ENCODE results near the gene COX6B1.
"Not testable (repeated sequence)": the region's sequence is repeated elsewhere in the genome, so short reads cannot be mapped to it uniquely, and the experiment has no call there.

The COX6B1 gene

GRCh38 chr19:35689836-35690235 is 41.7 kb downstream of the COX6B1 start:
- TF ChIP-seq SUZ12 (IDR thresholded peaks at IDR 0.05; ENCODE audit: extremely low read depth, insufficient read depth, insufficient read length), result no peak
- TF ChIP-seq ZNF274 (IDR thresholded peaks at IDR 0.05; ENCODE audit: low read depth, low read length), result no peak
- TF ChIP-seq YY1 (IDR thresholded peaks at IDR 0.05; ENCODE audit: insufficient read depth, insufficient read length), result no peak
- Histone ChIP-seq H3K36me3 (ENCODE audit: insufficient read depth, insufficient read length, low read length) (no peaks in the 10 kb centered on the region), H3K9me3 (ENCODE audit: insufficient read depth, low read length) (no peaks in the 10 kb centered on the region), H3K27me3 (ENCODE audit: insufficient read depth, insufficient read length) (no peaks in the 10 kb centered on the region), H3K9ac (ENCODE audit: insufficient read length, low read depth) (no peak overlapping the region), H3K4me1 (ENCODE audit: insufficient read depth, insufficient read length) (no peaks in the 10 kb centered on the region), H3K4me3 (ENCODE audit: insufficient read length, low read depth) (no peak overlapping the region)
- DNase-seq (ENCODE audit: low read depth, low spot score), result no peak

- H3K9ac ChIP-seq (ENCODE audit: insufficient read length, low read depth); DNase-seq (ENCODE audit: low read depth, low spot score); H3K36me3 ChIP-seq (ENCODE audit: insufficient read depth, insufficient read length, low read length); H3K4me1 ChIP-seq (ENCODE audit: insufficient read depth, insufficient read length); H3K4me3 ChIP-seq (ENCODE audit: insufficient read length, low read depth); H3K27me3 ChIP-seq (ENCODE audit: insufficient read depth, insufficient read length); H3K9me3 ChIP-seq (ENCODE audit: insufficient read depth, low read length): not testable (repeated sequence)
These were observed 43.0 kb downstream of the COX6B1 start for GRCh38 chr19:35691106-35691505.

- no peak overlapping the region for H3K9ac ChIP-seq (ENCODE audit: insufficient read length, low read depth)
- H3K4me1 ChIP-seq (ENCODE audit: insufficient read depth, insufficient read length), result no peaks in the 10 kb centered on the region
- H3K27me3 ChIP-seq (ENCODE audit: insufficient read depth, insufficient read length), result no peaks in the 10 kb centered on the region
- H3K36me3 ChIP-seq (ENCODE audit: insufficient read depth, insufficient read length, low read length), result no peaks in the 10 kb centered on the region
- TF ChIP-seq SUZ12 (IDR thresholded peaks at IDR 0.05; ENCODE audit: extremely low read depth, insufficient read depth, insufficient read length) (no peak), ZNF274 (IDR thresholded peaks at IDR 0.05; ENCODE audit: low read depth, low read length) (no peak), YY1 (IDR thresholded peaks at IDR 0.05; ENCODE audit: insufficient read depth, insufficient read length) (no peak)
- no peak overlapping the region for H3K4me3 ChIP-seq (ENCODE audit: insufficient read length, low read depth)
- no peak for DNase-seq (ENCODE audit: low read depth, low spot score)
- H3K9me3 ChIP-seq (ENCODE audit: insufficient read depth, low read length), result no peaks in the 10 kb centered on the region
These were observed 43.9 kb downstream of the COX6B1 start for GRCh38 chr19:35692010-35692409.

- TF ChIP-seq SUZ12 (IDR thresholded peaks at IDR 0.05; ENCODE audit: extremely low read depth, insufficient read depth, insufficient read length) (no peak), YY1 (IDR thresholded peaks at IDR 0.05; ENCODE audit: insufficient read depth, insufficient read length) (no peak), ZNF274 (IDR thresholded peaks at IDR 0.05; ENCODE audit: low read depth, low read length) (no peak)
- H3K36me3 ChIP-seq (ENCODE audit: insufficient read depth, insufficient read length, low read length), result no peaks in the 10 kb centered on the region
- no peaks in the 10 kb centered on the region for H3K4me1 ChIP-seq (ENCODE audit: insufficient read depth, insufficient read length)
- no peak overlapping the region for H3K4me3 ChIP-seq (ENCODE audit: insufficient read length, low read depth)
- H3K9ac ChIP-seq (ENCODE audit: insufficient read length, low read depth), result no peak overlapping the region
- no peaks in the 10 kb centered on the region for H3K9me3 ChIP-seq (ENCODE audit: insufficient read depth, low read length)
- H3K27me3 ChIP-seq (ENCODE audit: insufficient read depth, insufficient read length), result no peaks in the 10 kb centered on the region
- DNase-seq (ENCODE audit: low read depth, low spot score), result no peak
These were observed 45.3 kb downstream of the COX6B1 start for GRCh38 chr19:35693422-35693821.

GRCh38 chr19:35693835-35694599 is 45.9 kb downstream of the COX6B1 start:
- Histone ChIP-seq H3K4me1 (ENCODE audit: insufficient read depth, insufficient read length) (no peaks in the 10 kb centered on the region), H3K9ac (ENCODE audit: insufficient read length, low read depth) (no peak overlapping the region), H3K9me3 (ENCODE audit: insufficient read depth, low read length) (no peaks in the 10 kb centered on the region), H3K4me3 (ENCODE audit: insufficient read length, low read depth) (no peak overlapping the region), H3K36me3 (ENCODE audit: insufficient read depth, insufficient read length, low read length) (no peaks in the 10 kb centered on the region), H3K27me3 (ENCODE audit: insufficient read depth, insufficient read length) (no peaks in the 10 kb centered on the region)
- TF ChIP-seq YY1 (IDR thresholded peaks at IDR 0.05; ENCODE audit: insufficient read depth, insufficient read length) (no peak), SUZ12 (IDR thresholded peaks at IDR 0.05; ENCODE audit: extremely low read depth, insufficient read depth, insufficient read length) (no peak), ZNF274 (IDR thresholded peaks at IDR 0.05; ENCODE audit: low read depth, low read length) (no peak)
- peak; percentile 65 for DNase-seq (ENCODE audit: low read depth, low spot score)

GRCh38 chr19:35695895-35696422 is 47.8 kb downstream of the COX6B1 start:
- H3K9me3 ChIP-seq (ENCODE audit: insufficient read depth, low read length), result no peaks in the 10 kb centered on the region
- no peak overlapping the region for H3K4me3 ChIP-seq (ENCODE audit: insufficient read length, low read depth)
- no peak overlapping the region for H3K9ac ChIP-seq (ENCODE audit: insufficient read length, low read depth)
- H3K4me1 ChIP-seq (ENCODE audit: insufficient read depth, insufficient read length), result no peaks in the 10 kb centered on the region
- no peaks in the 10 kb centered on the region for H3K27me3 ChIP-seq (ENCODE audit: insufficient read depth, insufficient read length)
- TF ChIP-seq ZNF274 (IDR thresholded peaks at IDR 0.05; ENCODE audit: low read depth, low read length) (no peak), YY1 (IDR thresholded peaks at IDR 0.05; ENCODE audit: insufficient read depth, insufficient read length) (no peak), SUZ12 (IDR thresholded peaks at IDR 0.05; ENCODE audit: extremely low read depth, insufficient read depth, insufficient read length) (no peak)
- no peaks in the 10 kb centered on the region for H3K36me3 ChIP-seq (ENCODE audit: insufficient read depth, insufficient read length, low read length)
- no peak for DNase-seq (ENCODE audit: low read depth, low spot score)

- DNase-seq (ENCODE audit: low read depth, low spot score), result no peak
- Histone ChIP-seq H3K9me3 (ENCODE audit: insufficient read depth, low read length) (no peaks in the 10 kb centered on the region), H3K9ac (ENCODE audit: insufficient read length, low read depth) (no peak overlapping the region), H3K4me1 (ENCODE audit: insufficient read depth, insufficient read length) (no peaks in the 10 kb centered on the region), H3K27me3 (ENCODE audit: insufficient read depth, insufficient read length) (no peaks in the 10 kb centered on the region), H3K36me3 (ENCODE audit: insufficient read depth, insufficient read length, low read length) (no peaks in the 10 kb centered on the region), H3K4me3 (ENCODE audit: insufficient read length, low read depth) (no peak overlapping the region)
- TF ChIP-seq ZNF274 (IDR thresholded peaks at IDR 0.05; ENCODE audit: low read depth, low read length) (no peak), YY1 (IDR thresholded peaks at IDR 0.05; ENCODE audit: insufficient read depth, insufficient read length) (no peak), SUZ12 (IDR thresholded peaks at IDR 0.05; ENCODE audit: extremely low read depth, insufficient read depth, insufficient read length) (no peak)
These were observed 48.7 kb downstream of the COX6B1 start for GRCh38 chr19:35696835-35697234.
